CD14-positive monocyte (primary cell): ENCODE measurements around the gene ZNF20. TPM values are rescaled to one million over a fixed set of nuclear protein-coding genes. Genes with fewer than 3 reads are reported as not detected.

Source experiments
- DNase-seq, 3 donors: peaks; one replicate each; pipeline ENCODE4 v3.0.0-alpha.2; 2011 to 2022
- H2AFZ ChIP-seq: 2 replicates; pipeline ENCODE4 v1.6.0; 2012; ENCODE audit warnings: mild to moderate bottlenecking, low read depth, low read length, inconsistent platforms; ENCODE audit not compliant: insufficient read depth, poor library complexity, severe bottlenecking
- H3K27ac ChIP-seq, 2 donors: 1 replicate in 1 of 2; 2 replicates in 1 of 2; pipeline ENCODE4 v1.5.1; 2012 to 2013; ENCODE audit warnings: low read length in 2 of 2, control low read depth in 1 of 2, inconsistent platforms in 1 of 2, low read depth in 1 of 2, mild to moderate bottlenecking in 1 of 2
- H3K27me3 ChIP-seq, 2 donors: one replicate each; pipeline versions ENCODE4 v1.6.0 to v1.6.1; 2011 to 2013; ENCODE audit warnings: low read length in 2 of 2; ENCODE audit not compliant: control insufficient read depth in 2 of 2, insufficient read depth in 2 of 2
- H3K36me3 ChIP-seq, 2 donors: replicated peaks in 1 of 2; 1 replicate in 1 of 2; 2 replicates in 1 of 2; pipeline versions ENCODE4 v1.5.1 to v1.6.1; 2012 to 2013; ENCODE audit warnings: low read length in 2 of 2, control low read depth in 1 of 2, inconsistent platforms in 1 of 2, mild to moderate bottlenecking in 1 of 2; ENCODE audit not compliant: insufficient read depth in 2 of 2, control insufficient read depth in 1 of 2
- H3K4me1 ChIP-seq, 2 donors: 1 replicate in 1 of 2; 2 replicates in 1 of 2; pipeline versions ENCODE4 v1.5.1 to v1.6.1; 2012 to 2013; ENCODE audit warnings: low read length in 2 of 2, control low read depth in 1 of 2, inconsistent platforms in 1 of 2, mild to moderate bottlenecking in 1 of 2, moderate library complexity in 1 of 2; ENCODE audit not compliant: insufficient read depth in 2 of 2, control insufficient read depth in 1 of 2
- H3K4me2 ChIP-seq: replicated peaks from 2 replicates; pipeline ENCODE3; 2012; ENCODE audit warnings: low read length, moderate library complexity, mild to moderate bottlenecking; ENCODE audit not compliant: poor library complexity, severe bottlenecking; ENCODE audit errors: extremely low read depth
- H3K4me3 ChIP-seq, 3 experiments: fragments of 200-600 bp in 1 of 3; sonication (generic) in 1 of 3; replicated peaks in 1 of 3; 1 replicate in 2 of 3; 2 replicates in 1 of 3; pipeline ENCODE4 v1.5.1; 2011 to 2013; ENCODE audit warnings: low read length in 3 of 3, mild to moderate bottlenecking in 3 of 3, control low read depth in 2 of 3, low read depth in 2 of 3, inconsistent platforms in 1 of 3, moderate library complexity in 1 of 3
- H3K79me2 ChIP-seq: 2 replicates; pipeline ENCODE4 v1.6.0; 2012; ENCODE audit warnings: mild to moderate bottlenecking, control low read depth, inconsistent platforms, low read length, moderate library complexity; ENCODE audit not compliant: insufficient read depth
- H3K9ac ChIP-seq: 2 replicates; pipeline ENCODE4 v1.6.0; 2017; ENCODE audit warnings: low read length, mild to moderate bottlenecking; ENCODE audit not compliant: insufficient read depth, poor library complexity, severe bottlenecking
- H3K9me3 ChIP-seq, 2 donors: replicated peaks in 1 of 2; 1 replicate in 1 of 2; 2 replicates in 1 of 2; pipeline versions ENCODE4 v1.5.1 to v1.6.1; 2012 to 2013; ENCODE audit warnings: low read length in 2 of 2, control low read depth in 1 of 2; ENCODE audit not compliant: control insufficient read depth in 1 of 2, insufficient read depth in 1 of 2
- H4K20me1 ChIP-seq: 2 replicates; pipeline ENCODE4 v1.6.0; 2012; ENCODE audit warnings: mild to moderate bottlenecking, low read length, control low read depth, moderate library complexity; ENCODE audit not compliant: insufficient read depth
- H3K27ac Mint-ChIP-seq, 7 donors: one replicate each; pipeline ENCODE4 v1.8.0; 2020; ENCODE audit warnings: mild to moderate bottlenecking in 7 of 7, mixed read lengths in 7 of 7, moderate library complexity in 6 of 7, inconsistent platforms in 2 of 7
- H3K27me3 Mint-ChIP-seq, 3 donors: one replicate each; pipeline ENCODE4 v1.8.0; 2021 to 2022; ENCODE audit warnings: low read depth in 3 of 3, mild to moderate bottlenecking in 3 of 3, mixed read lengths in 3 of 3, moderate library complexity in 3 of 3, inconsistent platforms in 1 of 3
- H3K36me3 Mint-ChIP-seq, 2 donors: one replicate each; pipeline ENCODE4 v1.8.0; 2020; ENCODE audit warnings: mixed read lengths in 2 of 2, inconsistent platforms in 1 of 2, mild to moderate bottlenecking in 1 of 2
- H3K4me1 Mint-ChIP-seq: one replicate; pipeline ENCODE4 v1.8.0; 2020; ENCODE audit warnings: mild to moderate bottlenecking, mixed read lengths
- H3K4me3 Mint-ChIP-seq, 2 donors: one replicate each; pipeline ENCODE4 v1.8.0; 2020; ENCODE audit warnings: mild to moderate bottlenecking in 2 of 2, mixed read lengths in 2 of 2, moderate library complexity in 1 of 2
- H3K9me3 Mint-ChIP-seq, 7 donors: one replicate each; pipeline ENCODE4 v1.8.0; 2020 to 2022; ENCODE audit warnings: mixed read lengths in 7 of 7, mild to moderate bottlenecking in 6 of 7, moderate library complexity in 6 of 7, inconsistent platforms in 2 of 7
- CTCF ChIP-seq: fragments of 200-600 bp; IDR thresholded peaks from one replicate; pipeline ENCODE4 v1.8.0; 2022; ENCODE audit warnings: antibody characterized with exemption, mild to moderate bottlenecking
- WGBS: methylation state at CpG from one replicate; pipeline ENCODE4 v1.1.5; 2013; ENCODE audit warnings: missing lambda C conversion rate; ENCODE audit not compliant: insufficient coverage; 5-methylcytosine and 5-hydroxymethylcytosine counted together
- intact Hi-C, 2 donors: fragments of 100-400 bp; cut with micrococcal nuclease; formaldehyde crosslinking; loops; one replicate each; pipeline versions ENCODE4 v1.15.0 to v1.15.1; 2023
- polyA plus RNA-seq, 3 donors: library from polyadenylated mRNA; depleted of rRNA in 1 of 3; unstranded in 2 of 3; stranded (reverse) in 1 of 3; fragments of 300-500 nt in 2 of 3; fragments of >200 nt in 1 of 3; fragmentation: Illumina TruSeq in 2 of 3; gene quantifications; 1 replicate in 2 of 3; 2 replicates in 1 of 3; pipeline ENCODE4 v1.2.3, GENCODE V29; 2012 to 2021

Gene ZNF20
- polyA plus RNA-seq, 3 donors, result 0.86 to 2.6 (median 1.3) TPM

DNA sequence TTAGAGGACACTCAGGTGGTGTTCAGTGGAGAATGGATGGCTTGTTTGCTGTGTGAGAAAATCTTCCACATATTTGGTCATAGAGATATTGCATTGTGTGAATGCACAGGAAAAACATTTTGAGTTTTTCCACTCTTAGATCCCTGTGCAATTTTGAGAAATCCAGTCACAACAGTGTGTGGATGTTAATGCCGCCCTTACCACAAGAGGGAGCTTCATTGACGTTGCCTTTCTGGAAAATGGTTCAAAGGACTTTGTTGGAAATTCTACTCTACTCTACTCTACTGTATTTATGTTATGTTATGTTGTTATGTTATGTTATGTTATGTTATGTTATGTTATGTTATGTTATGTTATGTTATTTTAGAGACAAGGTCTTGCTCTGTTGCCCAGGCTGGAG lies 13.4 kb downstream of the ZNF20 start:
- H3K4me1 ChIP-seq, result no peaks in the 10 kb centered on the region
- Mint-ChIP-seq H3K4me1 (no peaks in the 10 kb centered on the region), H3K27ac (peak overlapping the region in 1 of 7 donors; percentile 70), H3K27me3 (no peaks in the 10 kb centered on the region), H3K36me3 (peaks cover 1 to 7% of the 10 kb centered on the region in 2 donors), H3K9me3 (peaks cover 23 to 73% (median 50%) of the 10 kb centered on the region in 7 donors), H3K4me3 (no peak overlapping the region)
- no peaks in the 10 kb centered on the region for H3K27me3 ChIP-seq
- intact Hi-C loops, result no loop called here
- no peak overlapping the region for H3K4me2 ChIP-seq
- peak; percentile 60 for TF ChIP-seq CTCF
- H3K9me3 ChIP-seq, result peaks cover 36 to 49% of the 10 kb centered on the region in 2 donors
- no peaks in the 10 kb centered on the region for H4K20me1 ChIP-seq
- DNase-seq, result no peak
- H3K9ac ChIP-seq, result no peak overlapping the region
- H3K27ac ChIP-seq, result no peak overlapping the region
- H3K4me3 ChIP-seq, result no peak overlapping the region
- H3K79me2 ChIP-seq, result no peaks in the 10 kb centered on the region
- peaks cover 0 to 1% of the 10 kb centered on the region in 2 donors for H3K36me3 ChIP-seq
- no peak overlapping the region for H2AFZ ChIP-seq
- no CpG with 5 or more reads among the region's 2 CpGs for WGBS

- peaks cover 2 to 18% of the 10 kb centered on the region in 2 donors for H3K36me3 Mint-ChIP-seq
- Histone ChIP-seq H3K4me3 (no peak overlapping the region), H4K20me1 (no peaks in the 10 kb centered on the region), H3K27me3 (no peaks in the 10 kb centered on the region), H3K9ac (no peak overlapping the region), H3K36me3 (peaks cover 4 to 12% of the 10 kb centered on the region in 2 donors), H3K27ac (no peak overlapping the region), H3K9me3 (peaks cover 56 to 67% of the 10 kb centered on the region in 2 donors), H3K4me1 (no peaks in the 10 kb centered on the region), H3K79me2 (no peaks in the 10 kb centered on the region), H3K4me2 (no peak overlapping the region), H2AFZ (no peak overlapping the region)
- H3K4me3 Mint-ChIP-seq, result no peak overlapping the region
- no peak for TF ChIP-seq CTCF
- no peak overlapping the region for H3K27ac Mint-ChIP-seq
- H3K27me3 Mint-ChIP-seq, result peaks cover 0 to 1% (median 0%) of the 10 kb centered on the region in 3 donors
- WGBS, result 96% methylated on average over 28 of the region's 33 CpGs
- no peaks in the 10 kb centered on the region for H3K4me1 Mint-ChIP-seq
- intact Hi-C loops, result no loop called here
- DNase-seq, result no peak
- peaks cover 38 to 83% (median 63%) of the 10 kb centered on the region in 7 donors for H3K9me3 Mint-ChIP-seq
Observed at GRCh38 chr19:12117201-12117970, 22.8 kb downstream of the ZNF20 start.
